Measurements from ENCODE around the gene RELN.
"Not testable (repeated sequence)": the region's sequence is repeated elsewhere in the genome, so short reads cannot be mapped to it uniquely, and the experiment has no call there.

Gene RELN

DNA sequence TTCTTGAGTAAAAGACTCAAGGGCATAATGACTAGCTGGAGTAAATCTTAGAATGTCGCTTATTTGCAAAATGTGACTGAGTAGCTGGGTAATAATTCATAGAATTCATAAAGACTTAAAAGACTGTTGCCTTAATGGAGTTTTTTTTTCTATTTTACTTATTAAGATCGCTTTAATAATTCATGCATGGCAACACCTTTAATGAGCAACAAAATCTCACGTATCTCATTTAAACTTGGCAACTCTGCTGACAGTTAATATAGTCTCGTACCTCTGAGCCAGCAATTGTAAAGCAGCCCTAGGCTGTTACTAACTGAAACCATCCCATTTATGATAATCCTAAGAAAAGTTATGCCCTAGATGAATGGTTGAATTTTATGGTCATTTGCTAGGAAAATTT, 455.7 kb downstream of the RELN start:
- in situ Hi-C loops (cut with HindIII; ENCODE audit: low sequenced_read_pairs), result no loop called here

- in situ Hi-C loops (cut with HindIII; ENCODE audit: low sequenced_read_pairs), result no loop called here
These were observed 456.5 kb downstream of the RELN start for GRCh38 chr7:103532955-103533354.

DNA sequence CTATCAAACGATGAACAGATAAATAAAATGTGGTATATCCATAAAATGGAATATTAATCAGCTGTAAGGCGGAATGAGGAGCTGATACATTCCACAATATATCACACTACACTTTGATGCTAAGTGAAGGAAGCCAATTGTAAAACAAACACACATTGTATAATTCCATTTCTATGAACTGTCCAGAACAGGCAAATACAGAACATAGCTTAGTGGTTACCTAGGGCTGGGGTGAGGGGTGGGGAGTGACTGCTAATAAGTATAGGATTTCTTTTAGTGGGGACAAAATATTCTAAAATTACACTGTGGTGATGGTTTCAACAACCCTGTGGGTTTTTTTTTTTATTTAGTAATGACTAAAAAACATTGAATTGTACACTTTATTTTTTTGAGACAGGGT, 461.3 kb downstream of the RELN start:
- in situ Hi-C loops (cut with HindIII; ENCODE audit: low sequenced_read_pairs), result no loop called here

DNA sequence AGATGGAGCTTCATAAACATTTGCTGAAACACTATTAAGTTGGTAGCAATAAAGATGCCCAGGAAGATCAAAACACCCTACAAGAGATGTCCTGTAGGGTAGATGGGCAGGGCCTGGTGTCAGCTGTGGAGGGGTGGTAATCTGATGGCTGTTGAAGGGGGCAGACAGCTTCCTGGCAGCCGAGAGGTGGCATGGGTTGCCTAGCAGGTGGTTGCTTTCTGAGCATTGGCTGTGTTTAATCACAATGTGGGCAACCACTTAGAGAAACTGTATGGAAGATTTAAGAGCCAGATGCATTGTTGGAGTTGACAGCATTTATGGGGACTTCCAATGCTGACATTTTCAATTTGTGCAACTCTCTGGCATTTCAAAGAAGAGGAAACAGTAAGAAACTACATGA, 463.5 kb downstream of the RELN start:
- in situ Hi-C loops (cut with HindIII; ENCODE audit: low sequenced_read_pairs), result no loop called here

DNA sequence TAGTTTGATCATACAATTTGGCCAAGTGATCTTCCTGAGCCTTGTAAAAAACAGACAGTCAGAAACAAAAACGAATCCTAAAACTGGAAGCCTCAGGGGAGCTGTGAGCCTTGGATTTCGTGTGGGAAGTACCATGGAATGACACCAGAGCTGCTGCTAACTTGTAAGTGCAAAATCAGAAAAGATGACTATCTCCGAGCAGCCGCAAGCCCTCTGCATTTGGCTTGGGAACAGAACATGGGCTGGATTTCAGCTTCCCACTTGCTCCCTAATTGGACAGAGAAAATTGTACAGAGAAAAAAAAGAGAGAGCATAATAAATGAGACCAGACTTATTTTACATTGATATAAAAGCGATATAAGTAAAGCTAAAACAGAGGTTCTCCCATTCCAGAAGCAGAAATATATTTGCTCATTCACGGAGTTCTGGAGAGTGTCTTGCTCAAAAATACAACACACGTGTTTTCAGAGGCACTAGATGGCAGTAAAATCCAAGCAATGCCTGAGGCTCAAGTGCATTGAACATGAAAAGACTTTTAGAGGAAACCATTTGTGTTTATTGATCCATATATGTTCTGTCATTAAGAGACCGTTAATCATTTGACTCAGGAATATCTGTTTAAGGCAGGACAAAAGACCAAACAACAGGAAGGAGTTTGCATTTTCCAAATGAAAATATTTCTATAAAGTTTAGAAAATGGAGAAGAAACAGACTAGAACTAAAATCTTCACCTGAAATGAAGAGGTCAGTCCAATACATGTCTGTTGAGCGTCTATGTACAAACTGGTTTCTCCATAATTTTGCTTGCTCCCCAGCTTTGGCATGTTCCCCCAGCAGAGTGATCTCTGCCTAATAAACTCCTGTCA, 465.2 kb downstream of the RELN start:
- in situ Hi-C loops (cut with HindIII; ENCODE audit: low sequenced_read_pairs), result no loop called here

DNA sequence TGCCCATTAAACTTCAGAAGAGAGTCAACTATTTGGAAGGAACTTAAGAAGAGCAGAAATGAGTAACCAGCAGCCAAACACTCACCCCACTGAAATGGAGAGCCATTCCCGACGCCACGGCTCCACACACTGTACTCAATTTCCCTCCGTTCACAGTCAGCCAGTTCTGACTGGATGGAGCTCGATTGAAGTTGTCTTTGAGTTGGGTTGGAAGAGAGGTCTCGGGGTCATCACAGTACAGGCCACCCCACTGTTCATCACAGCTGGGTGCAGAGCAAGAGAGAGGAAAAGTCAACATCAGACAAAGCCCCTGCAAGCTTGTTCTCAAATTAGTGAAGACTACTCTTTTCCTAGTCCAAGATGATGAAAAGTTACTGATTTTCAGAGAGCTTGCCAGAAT, 467.5 kb downstream of the RELN start:
- in situ Hi-C loops (cut with HindIII; ENCODE audit: low sequenced_read_pairs), result no loop called here

DNA sequence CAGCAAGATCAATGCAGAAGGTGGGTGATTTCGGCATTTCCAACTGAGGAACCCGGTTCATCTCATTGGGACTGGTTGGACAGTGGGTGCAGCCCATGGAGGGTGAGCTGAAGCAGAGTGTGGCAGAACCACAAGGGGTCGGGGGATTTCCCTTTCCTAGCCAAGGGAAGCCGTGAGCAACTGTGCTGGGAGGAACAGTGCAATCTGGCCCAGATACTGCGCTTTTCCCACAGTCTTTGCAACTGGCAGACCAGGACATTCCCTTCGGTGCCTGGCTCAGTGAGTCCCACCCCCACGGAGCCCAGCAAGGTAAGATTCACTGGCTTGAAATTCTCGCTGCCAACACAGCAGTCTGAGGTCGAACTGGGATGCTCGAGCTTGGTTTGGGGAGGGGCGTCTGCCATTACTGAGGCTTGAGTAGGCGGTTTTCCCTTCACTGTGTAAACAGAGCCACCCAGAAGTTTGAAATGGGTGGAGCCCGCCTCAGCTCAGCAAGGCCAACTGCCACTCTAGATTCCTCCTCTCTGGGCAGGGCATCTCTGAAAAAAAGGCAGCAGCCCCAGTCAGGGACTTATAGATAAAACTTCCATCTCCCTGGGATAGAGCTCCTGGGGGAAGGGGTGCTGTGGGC, 484.8 kb downstream of the RELN start:
- in situ Hi-C loops (cut with HindIII; ENCODE audit: low sequenced_read_pairs), result no loop called here

- in situ Hi-C loops (cut with HindIII; ENCODE audit: low sequenced_read_pairs), result no loop called here
These were observed 488.3 kb downstream of the RELN start for GRCh38 chr7:103501206-103501605.

GRCh38 chr7:103499976-103500375, 489.5 kb downstream of the RELN start:
- in situ Hi-C loops (cut with HindIII; ENCODE audit: low sequenced_read_pairs), result no loop called here

- in situ Hi-C loops (cut with HindIII; ENCODE audit: low sequenced_read_pairs), result no loop called here
These were observed 502.0 kb downstream of the RELN start for GRCh38 chr7:103487419-103487818.

DNA sequence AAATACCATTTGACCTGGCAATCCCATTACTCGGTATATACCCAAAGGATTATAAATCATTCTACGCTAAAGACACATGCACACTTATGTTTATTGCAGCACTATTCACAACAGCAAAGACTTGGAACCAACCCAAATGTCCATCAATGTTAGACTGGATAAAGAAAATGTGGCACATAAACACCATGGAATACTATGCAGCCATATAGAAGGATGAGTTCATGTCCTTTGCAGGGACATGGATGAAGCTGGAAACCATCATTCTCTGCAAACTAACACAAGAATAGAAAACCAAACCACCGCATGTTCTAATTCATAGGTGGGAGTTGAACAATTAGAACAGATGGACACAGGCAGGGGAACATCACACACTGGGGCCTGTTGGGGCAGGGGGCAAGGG, 502.6 kb downstream of the RELN start:
- in situ Hi-C loops (cut with HindIII; ENCODE audit: low sequenced_read_pairs), result not testable (repeated sequence)

GRCh38 chr7:103480771-103481170, 508.7 kb downstream of the RELN start:
- in situ Hi-C loops (cut with HindIII; ENCODE audit: low sequenced_read_pairs), result no loop called here

GRCh38 chr7:103474956-103475355, 514.5 kb downstream of the RELN start:
- in situ Hi-C loops (cut with HindIII; ENCODE audit: low sequenced_read_pairs), result no loop called here

DNA sequence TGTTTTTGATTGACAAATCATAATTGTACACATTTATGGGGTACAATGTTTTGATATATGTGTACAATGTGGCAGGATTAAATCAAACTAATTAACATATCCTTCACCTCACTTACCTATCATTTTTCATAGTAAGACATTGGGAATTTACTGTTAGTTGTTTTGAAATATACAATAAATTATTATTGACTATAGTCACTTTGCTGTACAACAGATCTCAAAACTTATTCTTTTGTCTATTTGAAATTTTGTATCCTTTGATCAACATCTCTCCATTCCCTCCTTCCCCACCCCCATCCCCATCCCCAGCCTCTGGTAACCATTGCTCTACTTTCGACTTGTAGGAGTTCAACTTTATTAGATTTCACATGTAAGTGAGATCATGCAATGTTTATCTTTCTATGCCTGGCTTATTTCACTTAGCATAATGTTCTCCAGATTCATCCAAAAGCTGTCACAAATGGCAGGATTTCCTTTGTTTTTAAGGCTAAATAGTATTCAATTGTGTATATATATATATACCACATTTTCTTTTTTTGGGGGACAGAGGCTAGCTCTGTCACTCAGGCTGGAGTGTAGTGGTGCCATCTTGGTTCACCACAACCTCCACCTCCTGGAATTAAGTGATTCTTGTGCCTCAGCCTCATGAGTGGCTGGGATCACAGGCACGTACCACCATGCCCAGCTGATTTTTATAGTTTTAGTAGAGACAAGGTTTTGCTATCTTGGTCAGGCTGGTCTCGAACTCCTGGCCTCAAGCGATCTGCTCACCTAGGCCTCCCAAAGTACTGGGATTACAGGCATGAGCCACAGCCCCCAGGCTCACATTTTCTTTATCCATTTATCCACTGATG, 520.1 kb downstream of the RELN start:
- in situ Hi-C loops (cut with HindIII; ENCODE audit: low sequenced_read_pairs), result no loop called here

GRCh38 chr7:103466814-103467213, 522.6 kb downstream of the RELN start:
- in situ Hi-C loops (cut with HindIII; ENCODE audit: low sequenced_read_pairs), result no loop called here

DNA sequence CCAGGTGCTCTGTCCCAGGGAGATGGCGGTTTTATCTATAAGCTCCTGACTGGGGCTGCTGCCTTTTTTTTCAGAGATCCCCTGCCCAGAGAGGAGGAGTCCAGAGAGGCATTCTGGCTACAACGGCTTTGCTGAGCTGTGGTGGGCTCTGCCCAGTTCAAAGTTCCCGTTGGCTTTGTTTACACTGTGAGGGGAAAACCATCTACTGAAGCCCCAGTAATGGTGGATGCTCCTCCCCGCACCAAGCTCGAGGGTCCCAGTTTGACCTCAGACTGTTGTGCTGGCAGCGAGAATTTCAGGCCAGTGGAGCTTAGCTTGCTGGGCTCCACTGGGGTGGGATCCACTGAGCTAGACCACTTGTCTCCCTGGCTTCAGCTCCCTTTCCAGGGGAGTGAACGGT, 527.1 kb downstream of the RELN start:
- in situ Hi-C loops (cut with HindIII; ENCODE audit: low sequenced_read_pairs), result no loop called here

DNA sequence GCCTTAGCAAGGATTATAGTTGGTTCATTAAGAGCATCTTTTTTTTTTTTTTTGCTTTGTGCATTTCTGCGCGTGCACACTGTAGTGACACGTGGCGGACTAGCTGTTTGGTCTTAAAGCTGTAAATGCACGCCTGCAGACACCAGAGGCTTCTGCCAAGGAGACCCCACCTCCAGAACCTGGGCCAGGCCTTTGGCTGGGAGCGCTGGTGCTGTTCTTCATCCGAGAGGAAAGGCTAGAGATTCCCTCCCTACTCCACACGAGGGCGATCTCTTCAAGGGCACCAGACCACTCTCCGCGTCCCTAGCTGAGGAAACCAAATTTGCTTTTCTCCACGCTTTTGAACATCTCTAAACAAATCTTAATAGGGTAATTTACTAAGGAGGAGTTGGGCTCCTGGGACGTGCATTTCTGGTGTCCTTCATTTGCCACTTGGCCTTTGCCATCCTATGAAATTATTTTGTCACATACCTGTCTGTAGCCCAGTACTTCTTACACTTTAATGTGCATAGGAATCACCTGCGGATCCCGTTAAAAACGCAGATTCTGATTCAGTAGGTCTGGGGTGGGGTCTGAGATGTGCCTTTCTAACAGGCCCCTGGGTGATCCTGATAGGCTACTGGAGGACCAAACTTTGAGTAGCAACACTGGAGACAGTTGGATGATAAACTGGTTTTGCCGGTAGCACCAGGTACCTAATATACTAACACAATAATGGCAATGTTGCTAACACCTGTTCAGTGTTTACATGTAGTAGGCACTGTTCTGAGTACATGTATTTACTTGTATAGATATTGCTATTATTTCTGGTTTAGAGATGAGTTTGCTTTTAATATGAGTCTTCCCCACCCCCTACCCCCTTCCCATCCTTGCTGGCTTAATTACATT, 542.1 kb downstream of the RELN start:
- in situ Hi-C loops (cut with HindIII; ENCODE audit: low sequenced_read_pairs), result no loop called here

DNA sequence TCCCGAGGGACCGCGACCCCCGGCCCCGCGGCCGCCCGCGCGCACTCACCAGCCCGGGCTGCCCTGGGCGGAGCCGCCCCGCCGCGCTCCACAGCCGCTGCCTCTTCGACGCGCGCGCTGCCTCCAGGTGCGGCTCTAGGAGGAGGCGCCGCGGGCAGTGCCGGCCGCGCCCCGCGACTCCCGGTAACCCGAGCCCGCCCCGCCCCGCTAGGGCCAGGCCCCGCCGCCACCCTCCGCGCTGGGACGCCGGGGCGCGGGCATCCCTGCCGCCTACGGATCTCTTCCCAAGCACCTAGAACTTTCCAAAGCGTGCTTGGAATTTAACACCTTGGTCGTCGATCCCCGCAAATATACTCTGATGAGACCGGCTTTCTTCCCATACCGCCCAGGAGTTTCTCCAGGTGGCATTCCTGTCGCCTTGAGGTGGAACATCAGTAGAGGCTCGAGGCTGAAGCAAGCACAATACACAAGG, 543.4 kb downstream of the RELN start, which contains the start of gene SLC26A5:
TSS of gene SLC26A5 (minus strand) at position 159 of the 472 bp plus-strand sequence. CDS start 24,693 bp downstream, outside the sequence.
- in situ Hi-C loops (cut with HindIII; ENCODE audit: low sequenced_read_pairs), result no loop called here

GRCh38 chr7:103445228-103446048, 544.0 kb downstream of the RELN start:
- in situ Hi-C loops (cut with HindIII; ENCODE audit: low sequenced_read_pairs), result no loop called here
